ENCODE results near the gene RREB1. TPM values are rescaled to one million over a fixed set of nuclear protein-coding genes. Genes with fewer than 3 reads are reported as not detected.

The RREB1 gene
- total RNA-seq, 4 donors from 2014 or later: 17.7 to 36.6 (median 28.8) TPM

GRCh38 chr6:7112741-7113313, 5.1 kb downstream of the RREB1 start:
- H3K27me3 ChIP-seq: no peaks in the 10 kb centered on the region
- intact Hi-C loops (cut with DNase I): loop anchor here (5.0 kb wide), 1 partner anchor 54 kb away; no protein-coding TSS in a partner anchor
- no peaks in the 10 kb centered on the region for H3K36me3 ChIP-seq
- peak overlapping the region; percentile 4 to 99 (median 82) for H3K27ac ChIP-seq (replicated peaks in 1 of 4)
- no peaks in the 10 kb centered on the region for H3K9me3 ChIP-seq
- 45% methylated on average over 15 of the region's 15 CpGs for WGBS
- TF ChIP-seq POLR2AphosphoS5 (IDR thresholded peaks at IDR 0.05) (peak in 1 of 2 donors; percentile 51), CTCF (IDR thresholded peaks at IDR 0.05) (no peak)
- H3K4me3 ChIP-seq: peak overlapping the region; percentile 6 to 25 (median 14)
- H3K4me1 ChIP-seq: peaks cover 52 to 83% (median 78%) of the 10 kb centered on the region in 4 donors
- no peak for DNase-seq (ENCODE audit: extremely low spot score)

- H3K4me1 ChIP-seq: peaks cover 47 to 95% (median 83%) of the 10 kb centered on the region in 4 donors
- H3K36me3 ChIP-seq: no peaks in the 10 kb centered on the region
- intact Hi-C loops (cut with DNase I): loop anchor here (5.0 kb wide), 1 partner anchor 52 kb away; no protein-coding TSS in a partner anchor
- H3K4me3 ChIP-seq: no peak overlapping the region
- no peaks in the 10 kb centered on the region for H3K9me3 ChIP-seq
- peak overlapping the region; percentile 68 to 99 (median 82) for H3K27ac ChIP-seq (replicated peaks in 1 of 4)
- DNase-seq (ENCODE audit: extremely low spot score): no peak
- no peaks in the 10 kb centered on the region for H3K27me3 ChIP-seq
- WGBS: 47% methylated on average over 9 of the region's 9 CpGs
- no peak for TF ChIP-seq POLR2AphosphoS5 (IDR thresholded peaks at IDR 0.05)
- TF ChIP-seq EP300 (IDR thresholded peaks at IDR 0.05): no peak
- no peak for TF ChIP-seq CTCF (IDR thresholded peaks at IDR 0.05)
- TF ChIP-seq POLR2A (IDR thresholded peaks at IDR 0.05; ENCODE audit: low read depth): no peak
Measured at GRCh38 chr6:7114744-7115458, 7.1 kb downstream of the RREB1 start.

- H3K4me3 ChIP-seq: peak overlapping the region in 1 of 4 donors; percentile 11
- 50% methylated on average over 15 of the region's 15 CpGs for WGBS
Measured at GRCh38 chr6:7115543-7116231, 7.9 kb downstream of the RREB1 start.

GRCh38 chr6:7119272-7119801, 11.6 kb downstream of the RREB1 start:
- intact Hi-C loops (cut with DNase I): no loop called here
- Histone ChIP-seq H3K9me3 (no peaks in the 10 kb centered on the region), H3K27me3 (no peaks in the 10 kb centered on the region), H3K4me1 (peaks cover 31 to 72% (median 55%) of the 10 kb centered on the region in 4 donors), H3K27ac (replicated peaks in 1 of 4) (peak overlapping the region; percentile 16 to 50 (median 34)), H3K36me3 (peaks cover 0 to 8% (median 0%) of the 10 kb centered on the region in 4 donors), H3K4me3 (no peak overlapping the region)
- TF ChIP-seq CTCF (IDR thresholded peaks at IDR 0.05): no peak
- TF ChIP-seq POLR2A (IDR thresholded peaks at IDR 0.05; ENCODE audit: low read depth): no peak
- TF ChIP-seq EP300 (IDR thresholded peaks at IDR 0.05): no peak
- TF ChIP-seq POLR2AphosphoS5 (IDR thresholded peaks at IDR 0.05): no peak
- WGBS: 78% methylated on average over 12 of the region's 12 CpGs
- DNase-seq (ENCODE audit: extremely low spot score): no peak

More at GRCh38 chr6:7115543-7116231, 7.9 kb downstream of the RREB1 start:
- no peaks in the 10 kb centered on the region for H3K9me3 ChIP-seq
- TF ChIP-seq EP300 (IDR thresholded peaks at IDR 0.05): no peak
- TF ChIP-seq POLR2AphosphoS5 (IDR thresholded peaks at IDR 0.05): peak in 1 of 2 donors; percentile 17
- intact Hi-C loops (cut with DNase I): no loop called here
- peaks cover 40 to 94% (median 80%) of the 10 kb centered on the region in 4 donors for H3K4me1 ChIP-seq
- H3K27ac ChIP-seq (replicated peaks in 1 of 4): peak overlapping the region; percentile 68 to 99 (median 82)
- H3K36me3 ChIP-seq: no peaks in the 10 kb centered on the region
- DNase-seq (ENCODE audit: extremely low spot score): no peak
- no peaks in the 10 kb centered on the region for H3K27me3 ChIP-seq
